ENCODE data around the gene OSBPL10.

- TF ChIP-seq POLR2A (IDR thresholded peaks at IDR 0.05) (no peak), CTCF (IDR thresholded peaks at IDR 0.05) (no peak), POLR2AphosphoS5 (IDR thresholded peaks at IDR 0.05) (no peak)
These were observed 104.7 kb downstream of the OSBPL10 start for GRCh38 chr3:31876331-31876730.
